ENCODE data around the gene RPGRIP1L.
A peak's percentile ranks its signal among the peaks of the same experiment; 100 is the strongest.

The RPGRIP1L gene

DNA sequence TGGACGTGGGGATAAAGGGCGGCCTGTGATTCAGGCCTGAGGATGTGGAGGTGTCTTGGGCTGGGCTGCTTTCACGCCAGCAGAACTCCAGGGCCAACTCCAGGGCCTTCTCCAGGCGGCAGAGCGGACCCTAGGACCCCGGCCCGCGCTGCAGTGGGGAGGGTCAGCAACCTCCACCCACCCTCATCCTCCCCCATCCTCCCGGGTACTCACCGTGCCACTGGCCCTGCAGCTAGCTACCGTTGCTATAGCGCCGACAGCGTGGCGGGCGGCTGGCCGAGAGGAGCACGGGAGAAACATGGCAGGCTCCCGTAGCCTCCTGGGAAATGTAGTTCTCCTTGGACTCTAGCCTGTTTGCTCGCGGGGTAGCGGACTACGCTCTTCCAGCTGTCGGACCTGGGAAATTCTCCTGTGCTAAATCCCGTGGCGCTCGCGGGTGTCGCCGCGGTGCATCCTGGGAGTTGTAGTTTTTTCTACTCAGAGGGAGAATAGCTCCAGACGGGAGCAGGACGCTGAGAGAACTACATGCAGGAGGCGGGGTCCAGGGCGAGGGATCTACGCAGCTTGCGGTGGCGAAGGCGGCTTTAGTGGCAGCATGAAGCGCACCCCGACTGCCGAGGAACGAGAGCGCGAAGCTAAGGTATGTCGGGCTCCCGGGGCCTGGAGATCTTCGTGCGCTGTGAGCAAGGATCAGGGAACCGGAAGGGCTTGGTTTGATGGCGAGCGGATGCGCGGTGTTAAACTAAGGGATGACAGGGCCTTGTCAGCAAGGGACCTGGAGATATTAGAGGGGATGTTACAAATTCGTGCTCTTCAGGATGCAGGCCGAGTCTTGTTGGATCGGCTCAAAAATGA, at the start of gene RPGRIP1L, which contains the start of gene FTO:
Gene RPGRIP1L, minus strand, starts transcription at position 270 of the 855 bp plus-strand sequence. CDS start 3,136 bp downstream, outside the sequence.
Gene FTO, plus strand, starts transcription at position 567 of the 855 bp plus-strand sequence.
- peak; percentile 99 for DNase-seq

DNA sequence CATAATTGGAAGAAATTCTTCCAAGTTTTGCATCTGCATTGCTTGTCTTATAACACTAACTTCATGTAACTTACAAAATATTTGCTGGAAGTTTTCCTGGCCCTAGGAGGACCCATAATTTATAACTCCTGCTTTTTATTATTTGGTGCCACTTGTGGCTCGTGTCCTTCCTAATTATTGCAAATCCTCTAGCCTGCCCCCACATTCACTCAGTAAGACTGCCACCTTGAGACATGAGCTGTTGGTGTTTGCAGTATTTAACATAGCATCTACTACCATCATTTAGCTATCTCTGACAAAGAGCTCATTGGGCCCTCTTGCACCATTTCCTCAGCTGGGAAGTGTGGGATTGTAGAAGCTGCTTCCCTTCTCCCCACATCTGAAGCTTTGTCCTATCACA, 49.8 kb upstream of the RPGRIP1L start:
- DNase-seq: no peak

DNA sequence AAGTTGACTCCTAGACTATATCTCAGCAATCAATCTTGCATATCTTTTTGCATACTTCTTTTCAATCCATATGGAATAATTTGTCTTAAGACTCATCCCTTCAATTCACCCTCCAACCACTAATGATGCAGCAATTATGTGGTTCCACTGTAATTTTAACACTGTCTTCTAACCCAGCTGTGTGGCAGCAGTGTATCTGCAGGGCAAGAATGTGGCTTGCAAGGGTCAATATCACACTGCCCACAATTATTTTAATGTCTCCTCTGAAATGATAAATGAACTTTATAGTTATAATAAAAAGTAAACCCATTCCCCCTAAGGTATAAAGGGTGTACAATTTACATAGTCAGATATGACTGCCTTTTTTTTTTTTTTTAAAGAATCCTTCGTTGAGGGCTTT, 48.9 kb upstream of the RPGRIP1L start:
- DNase-seq: no peak

DNA sequence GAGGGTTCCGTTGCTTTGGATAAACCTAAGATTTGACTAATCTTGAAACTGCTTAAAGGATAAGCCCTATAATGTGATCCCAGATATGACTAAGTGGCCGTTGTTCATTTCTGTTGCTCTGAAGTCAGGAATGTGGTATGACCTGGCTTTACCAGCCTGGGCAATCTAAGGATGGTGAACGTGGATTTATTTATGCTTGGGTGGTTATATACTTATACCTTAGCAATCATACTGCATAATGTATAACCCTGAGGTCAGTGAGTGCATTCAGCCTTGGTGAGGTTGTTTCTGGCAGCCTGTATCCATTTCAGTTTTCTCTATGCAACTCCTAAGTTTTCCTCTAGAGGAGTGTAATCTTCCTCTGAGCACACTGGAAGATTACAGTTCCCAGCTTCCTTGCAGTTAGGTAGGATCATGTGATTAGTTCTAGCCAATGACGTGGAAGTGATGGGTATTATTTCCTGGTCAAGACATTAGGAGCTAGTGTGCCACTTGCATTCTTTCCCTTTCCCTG, 42.2 kb upstream of the RPGRIP1L start:
- peak; percentile 71 for DNase-seq

DNA sequence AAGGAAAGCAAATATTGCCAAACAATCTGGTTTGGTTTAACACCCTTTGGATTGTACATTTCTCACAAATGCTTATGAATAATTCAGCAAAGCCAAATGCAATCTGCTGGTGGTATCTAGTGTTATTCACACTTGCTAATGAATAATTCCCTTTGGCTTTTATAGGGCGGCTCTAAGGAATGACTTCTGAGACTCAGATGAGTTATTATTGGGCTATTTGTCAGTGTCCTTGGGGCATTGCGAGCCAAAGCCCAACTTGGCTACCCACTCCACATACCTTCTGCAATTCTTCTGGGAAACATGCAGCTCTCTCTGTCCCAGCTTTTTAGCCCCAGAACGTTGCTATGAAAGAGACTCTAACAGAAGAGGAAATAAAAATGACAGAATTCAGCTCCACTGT, 41.4 kb upstream of the RPGRIP1L start:
- peak; percentile 27 for DNase-seq

DNA sequence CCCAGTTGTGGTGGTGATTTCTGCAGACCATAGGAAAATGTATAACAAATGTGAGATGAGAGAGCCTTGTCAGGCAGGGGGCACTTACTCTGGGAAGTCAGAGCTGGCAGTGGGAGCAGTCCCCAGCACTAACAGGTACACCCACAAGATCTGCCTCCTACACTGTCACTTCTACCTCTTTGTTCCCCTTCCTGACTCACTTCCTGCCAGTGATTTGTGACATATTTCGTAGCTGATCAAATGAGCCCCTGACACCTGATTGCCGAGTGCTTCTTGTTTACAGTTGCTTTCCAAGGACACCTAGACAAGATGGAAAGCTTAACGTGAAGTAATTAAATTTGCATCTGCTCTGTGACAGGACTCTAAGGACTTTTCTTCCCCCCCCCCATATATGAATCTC, 40.8 kb upstream of the RPGRIP1L start:
- DNase-seq: no peak

DNA sequence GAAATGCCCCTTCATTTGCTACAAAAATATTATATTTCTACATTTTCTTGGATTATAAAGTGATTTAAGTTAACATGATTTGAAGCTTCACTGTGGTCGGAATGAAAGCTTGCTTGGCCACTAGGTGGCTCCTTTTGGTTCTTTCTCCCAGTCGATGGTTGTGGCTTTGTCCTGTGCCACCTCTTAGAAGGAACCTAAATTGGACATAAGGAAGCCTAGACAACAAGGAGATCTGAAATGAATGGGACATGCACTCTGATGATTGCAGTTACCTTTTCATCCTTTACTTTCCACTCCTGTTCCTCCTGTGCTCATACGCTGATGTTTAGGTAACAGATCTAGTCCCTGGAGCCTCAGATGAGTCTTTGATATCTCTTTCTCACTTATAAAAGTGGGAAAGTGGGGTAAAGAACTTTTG, 39.5 kb upstream of the RPGRIP1L start:
- no peak for DNase-seq

DNA sequence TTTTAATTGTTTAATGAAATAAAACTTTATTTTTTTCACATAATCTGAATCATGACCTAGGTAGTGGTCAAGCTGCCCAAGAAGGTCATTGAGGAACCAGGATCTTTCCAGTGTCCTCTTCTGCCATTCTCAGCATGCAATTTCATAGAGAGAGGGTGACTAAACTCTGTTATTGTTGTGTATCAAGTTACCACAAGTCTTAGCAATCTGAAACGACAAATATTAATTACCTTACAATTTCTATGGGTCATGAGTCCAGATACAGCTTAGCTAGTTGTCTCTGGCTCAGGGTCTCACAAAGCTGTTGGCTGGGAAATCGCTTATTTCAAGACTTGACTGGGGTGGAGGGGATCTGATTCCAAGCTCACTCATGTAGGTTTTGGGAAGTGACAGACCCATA, 37.9 kb upstream of the RPGRIP1L start:
- DNase-seq: no peak

DNA sequence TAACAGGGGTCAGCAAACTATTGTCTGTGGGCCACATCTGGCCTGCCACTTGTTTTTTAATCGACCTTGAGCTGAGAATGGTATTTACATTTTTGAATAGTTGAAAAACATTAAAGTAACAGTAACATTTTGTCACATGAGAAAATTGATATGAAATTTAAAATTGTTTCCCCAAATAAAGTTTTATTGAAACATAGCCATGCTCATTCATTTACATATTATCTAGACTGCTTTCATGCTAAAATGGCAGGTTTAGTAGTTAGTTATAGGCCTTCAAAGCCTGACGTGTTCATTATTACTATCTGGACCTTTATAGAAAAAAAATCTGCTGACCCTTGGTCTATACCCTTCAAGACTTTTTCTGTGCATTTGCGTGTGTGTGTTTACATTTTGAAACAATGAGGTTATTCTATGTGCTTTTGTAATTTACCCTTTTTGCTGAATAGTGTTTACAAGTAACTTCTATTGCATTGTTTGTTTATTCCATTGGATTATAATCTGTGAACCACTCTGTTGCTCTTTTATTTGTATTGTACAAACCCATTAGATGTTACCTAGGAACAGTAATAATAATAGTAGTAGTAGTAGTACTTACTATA, 37.4 kb upstream of the RPGRIP1L start:
- no peak for DNase-seq

DNA sequence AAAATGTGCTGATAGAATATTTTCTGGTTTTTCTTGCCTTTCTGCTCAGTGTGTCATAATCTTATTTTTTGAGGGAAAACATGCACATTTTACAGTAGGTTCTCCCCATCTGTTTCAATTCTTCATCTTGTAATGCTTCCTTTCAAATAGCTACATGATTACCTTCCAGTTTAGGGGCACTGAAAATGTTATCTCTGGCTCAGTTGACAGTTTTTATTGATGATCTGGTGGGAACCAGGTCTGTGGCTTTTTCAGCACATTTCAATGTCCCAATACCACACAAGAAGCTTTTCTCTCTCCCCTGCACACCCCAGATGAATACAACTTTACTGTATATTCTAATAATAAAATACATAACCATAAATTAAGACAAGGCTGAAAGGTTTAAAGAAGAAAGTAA, 36.8 kb upstream of the RPGRIP1L start:
- no peak for DNase-seq

DNA sequence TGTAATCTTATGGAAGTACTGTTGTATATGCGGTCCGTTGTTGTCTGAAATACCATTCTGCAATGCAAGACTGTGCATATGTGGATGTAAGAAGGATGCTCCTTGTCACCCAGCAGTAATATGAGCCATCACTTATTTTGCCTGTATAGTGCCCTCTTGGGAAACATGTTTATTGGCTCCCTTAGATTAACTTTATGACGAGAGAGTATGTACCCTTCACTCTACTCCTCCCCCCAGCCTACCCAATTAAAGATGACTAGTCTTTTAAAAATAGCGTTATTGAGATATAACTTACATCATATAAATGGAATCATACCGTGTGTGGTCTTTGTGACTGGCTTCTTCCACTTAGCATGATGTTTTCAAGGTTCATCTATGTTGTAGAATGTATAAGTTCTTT, 33.9 kb upstream of the RPGRIP1L start:
- no peak for DNase-seq

DNA sequence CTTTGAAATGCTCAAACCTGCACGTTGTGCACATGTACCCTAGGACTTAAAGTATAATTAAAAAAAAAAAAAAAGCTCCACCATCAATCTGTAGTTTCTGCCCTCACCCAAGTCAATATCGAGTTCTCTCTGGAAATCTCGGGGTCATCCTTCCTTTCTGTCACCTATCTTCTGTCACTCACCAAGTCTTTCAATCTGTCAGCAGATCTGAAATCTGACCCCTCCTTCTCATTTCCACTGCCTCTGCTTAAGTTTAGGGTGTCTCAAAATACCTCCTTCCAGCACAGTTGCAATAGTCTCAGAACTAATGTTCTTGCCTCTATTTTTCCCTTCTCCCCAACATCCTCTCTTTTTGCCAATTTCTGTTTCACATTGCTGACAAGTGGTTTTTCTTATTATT, 32.6 kb upstream of the RPGRIP1L start:
- no peak for DNase-seq

DNA sequence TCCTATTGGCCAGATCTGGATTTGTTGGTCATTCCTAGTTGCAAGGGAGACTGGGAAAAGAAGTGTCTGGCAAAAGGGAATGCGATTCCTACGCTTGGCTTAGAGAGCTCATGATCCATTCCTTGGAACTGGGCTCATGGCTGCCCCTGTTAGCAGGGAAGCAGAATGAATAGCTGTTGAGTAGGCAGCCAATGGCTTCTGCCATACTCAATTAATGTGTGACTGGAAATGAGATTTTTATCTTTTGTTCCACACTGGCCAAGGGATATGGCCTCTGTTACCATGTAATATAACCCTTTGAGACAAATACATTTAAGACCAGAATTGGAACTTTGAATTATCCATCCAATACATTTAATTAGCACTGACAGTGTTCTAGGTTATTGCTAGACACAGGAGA, 31.2 kb upstream of the RPGRIP1L start:
- DNase-seq: no peak

DNA sequence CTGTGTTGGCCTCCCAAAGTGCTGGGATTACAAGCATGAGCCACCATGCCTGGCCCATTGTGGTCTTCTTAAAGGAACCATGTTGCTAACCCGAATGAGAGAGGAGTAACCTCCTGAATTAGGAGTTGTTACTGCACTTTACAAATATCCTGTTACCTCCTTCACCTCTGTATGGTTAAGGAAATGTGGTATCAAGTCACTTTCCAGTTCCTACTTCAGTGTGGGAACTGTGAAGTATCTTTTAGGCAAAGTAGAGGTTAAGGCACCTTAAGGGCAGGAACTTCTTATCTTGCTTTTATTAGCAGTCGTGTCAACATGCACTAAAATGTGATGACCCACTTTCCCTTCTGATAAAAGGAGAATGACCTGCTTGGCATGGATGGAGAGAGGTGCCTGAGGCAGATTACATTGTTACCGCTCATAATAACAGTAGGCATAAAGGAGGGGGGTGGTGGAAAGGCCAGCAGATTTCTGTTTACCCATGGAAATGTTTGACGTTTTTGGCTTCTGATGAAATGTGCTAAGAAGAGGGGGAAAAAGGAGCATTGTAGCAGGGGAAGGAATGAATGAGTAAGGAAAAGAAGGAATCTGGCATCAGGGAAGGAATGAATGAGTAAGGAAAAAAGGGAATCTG, 28.8 kb upstream of the RPGRIP1L start:
- no peak for DNase-seq

DNA sequence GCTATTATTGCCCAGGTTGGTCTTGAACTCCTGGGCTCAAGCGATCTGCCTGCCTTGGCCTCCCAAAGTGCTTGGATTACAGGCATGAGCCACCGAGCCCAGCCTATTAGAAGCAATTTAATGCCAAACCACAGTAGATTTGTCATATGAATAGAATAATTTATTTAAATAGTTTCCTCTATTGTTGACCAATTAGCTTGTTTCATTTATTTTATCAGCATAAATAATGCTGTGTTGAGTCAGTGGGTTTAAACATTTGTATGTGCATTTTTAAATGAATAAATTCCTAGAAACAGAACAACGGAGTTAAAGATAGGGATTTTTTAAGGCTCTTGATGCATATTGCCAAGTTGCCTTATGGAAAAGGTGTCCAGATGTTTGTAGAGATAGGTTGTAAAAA, 27.0 kb upstream of the RPGRIP1L start:
- DNase-seq: no peak

DNA sequence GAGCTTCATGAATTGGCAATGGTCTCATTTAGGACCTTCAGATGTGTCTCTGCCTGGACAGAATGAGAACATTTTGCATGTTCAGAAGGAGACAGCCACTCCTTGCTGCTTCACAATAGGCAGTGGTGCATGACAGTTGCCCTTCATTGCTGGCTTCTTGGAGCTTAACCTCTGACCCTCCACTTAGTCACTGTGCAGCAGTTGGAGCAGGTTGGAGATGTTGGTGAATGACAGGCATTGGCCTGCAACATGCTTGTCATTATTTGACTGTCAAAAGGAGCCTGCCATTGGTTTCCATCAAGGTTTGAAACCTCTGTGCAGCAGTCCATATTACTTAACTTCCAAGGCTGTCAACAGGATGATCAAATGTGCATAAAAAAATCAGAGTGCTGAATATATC, 23.0 kb upstream of the RPGRIP1L start:
- peak; percentile 73 for DNase-seq

DNA sequence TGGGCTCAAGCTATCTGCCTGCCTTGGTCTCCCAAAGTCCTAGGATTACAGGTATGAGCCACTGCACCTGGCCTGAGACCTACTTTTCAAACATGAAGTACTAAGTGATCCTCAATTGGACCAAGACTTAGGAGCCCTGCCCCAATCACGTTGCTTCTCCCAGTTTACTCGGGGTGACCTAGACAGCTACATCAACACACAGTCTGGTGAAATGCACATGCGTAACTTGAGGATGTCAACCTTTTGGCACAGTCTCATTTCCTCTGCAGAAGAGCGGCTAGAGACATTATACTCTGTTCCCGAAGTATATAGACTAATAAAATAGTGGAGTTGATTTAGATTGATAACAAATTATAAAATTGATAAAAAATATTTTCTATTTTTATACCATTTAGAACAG, 17.4 kb upstream of the RPGRIP1L start:
- DNase-seq: no peak

DNA sequence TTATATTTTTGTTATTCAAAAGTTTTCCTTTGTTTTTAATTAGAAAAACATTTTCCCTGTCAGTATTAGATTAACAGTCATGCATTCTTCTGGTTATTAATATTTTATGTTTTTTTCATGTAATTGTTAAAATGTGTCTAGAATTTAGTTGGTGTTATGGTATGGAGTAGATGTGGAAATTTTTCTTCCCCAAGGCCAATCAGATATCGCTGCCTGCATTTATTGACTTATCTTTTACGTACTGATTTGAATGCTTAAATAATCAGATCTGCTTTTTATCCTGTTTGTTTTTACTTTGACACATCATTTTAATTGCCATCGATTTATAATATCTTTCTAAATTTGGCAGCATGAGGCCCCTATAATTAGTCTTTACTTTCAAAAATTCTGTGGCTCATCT, 13.9 kb upstream of the RPGRIP1L start:
- no peak for DNase-seq

DNA sequence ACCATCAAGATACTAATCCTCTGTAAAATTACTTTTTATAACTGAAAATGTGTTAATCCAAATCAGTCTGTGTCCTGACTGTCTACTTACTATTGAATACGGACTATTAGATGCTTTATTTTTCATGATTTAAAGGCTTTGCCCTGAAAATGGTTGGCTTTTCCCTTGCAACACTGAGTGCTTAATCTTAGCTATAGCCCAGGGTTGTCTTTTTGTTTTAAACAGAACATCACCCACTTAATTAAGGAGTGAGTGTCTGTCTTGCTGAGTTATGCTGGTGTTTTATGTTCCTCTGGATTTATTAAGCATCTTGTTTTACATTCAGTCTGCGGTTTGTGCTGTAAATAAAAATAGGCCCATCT, 11.3 kb upstream of the RPGRIP1L start:
- no peak for DNase-seq

DNA sequence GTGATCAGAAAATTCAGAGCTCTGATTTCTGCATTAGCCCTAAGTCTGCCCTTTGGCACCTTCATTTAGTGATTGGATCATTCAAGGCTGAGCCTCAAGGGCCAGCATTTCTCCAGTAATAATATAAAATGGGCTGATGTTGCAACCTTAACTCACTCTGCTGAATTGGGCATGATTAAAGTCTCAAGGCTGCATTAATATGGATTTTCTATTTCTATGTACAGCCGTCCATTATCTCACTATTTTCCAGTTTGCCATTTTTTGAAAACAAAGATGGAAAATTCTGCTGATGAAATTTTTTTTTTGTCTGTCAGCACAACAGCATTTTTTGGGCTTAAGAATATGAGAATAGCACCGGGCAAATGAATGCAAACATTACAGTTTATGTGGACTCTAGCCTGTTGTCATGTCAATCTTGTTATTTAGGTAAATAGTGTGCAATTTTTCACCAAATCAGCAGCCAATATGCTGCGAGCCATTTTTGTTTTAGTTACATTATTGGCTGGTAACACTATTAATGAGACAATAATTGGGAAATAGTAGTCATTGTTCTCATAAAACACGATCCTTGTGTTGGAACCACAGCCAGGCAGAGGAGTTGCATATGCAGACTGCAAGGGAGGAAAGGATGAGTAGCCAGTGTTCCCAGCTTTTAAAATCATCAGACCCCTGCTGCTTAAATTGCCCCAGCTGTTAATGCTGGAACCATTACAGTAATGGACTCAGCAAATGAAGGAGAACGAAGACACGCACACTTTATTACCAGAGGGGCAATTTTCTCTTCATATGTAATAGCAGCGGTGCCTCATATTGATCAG, 10.8 kb upstream of the RPGRIP1L start:
- no peak for DNase-seq

DNA sequence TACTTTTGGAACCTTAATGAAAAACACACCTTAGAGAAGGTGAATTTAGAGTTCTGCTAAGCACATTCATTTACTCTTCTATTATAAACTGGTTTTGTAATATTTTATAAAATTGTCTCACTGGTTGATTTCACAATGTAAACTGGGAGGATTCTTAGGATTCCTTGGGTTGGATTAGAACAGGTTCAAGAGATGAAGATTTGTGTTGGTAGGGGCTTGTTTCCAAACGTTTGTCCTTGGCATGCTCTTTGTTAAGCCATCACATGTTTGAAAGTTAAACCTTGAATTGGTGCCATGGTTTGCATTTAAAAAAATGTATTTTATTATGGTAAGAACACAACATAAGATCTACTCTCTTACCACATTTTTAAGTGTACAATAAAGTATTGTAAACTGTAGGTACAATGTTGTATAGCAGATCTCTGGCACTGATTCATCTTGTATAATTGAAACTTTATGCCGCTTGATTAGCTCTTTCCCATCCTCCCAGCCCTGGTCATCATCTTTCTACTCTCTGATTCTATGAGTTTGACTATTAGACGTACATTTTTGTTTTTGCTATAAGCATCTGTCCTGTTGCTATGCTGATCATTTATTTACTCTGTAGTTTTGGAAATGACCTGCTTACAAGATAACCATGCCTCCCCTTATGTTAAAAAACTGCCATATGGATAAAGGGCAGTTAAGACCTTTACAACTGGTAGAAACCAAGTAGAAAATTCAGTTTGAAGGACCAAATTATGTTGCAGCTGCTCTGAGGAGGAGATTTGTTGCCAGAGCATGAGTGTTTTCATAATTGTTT, 9.9 kb upstream of the RPGRIP1L start:
- no peak for DNase-seq

DNA sequence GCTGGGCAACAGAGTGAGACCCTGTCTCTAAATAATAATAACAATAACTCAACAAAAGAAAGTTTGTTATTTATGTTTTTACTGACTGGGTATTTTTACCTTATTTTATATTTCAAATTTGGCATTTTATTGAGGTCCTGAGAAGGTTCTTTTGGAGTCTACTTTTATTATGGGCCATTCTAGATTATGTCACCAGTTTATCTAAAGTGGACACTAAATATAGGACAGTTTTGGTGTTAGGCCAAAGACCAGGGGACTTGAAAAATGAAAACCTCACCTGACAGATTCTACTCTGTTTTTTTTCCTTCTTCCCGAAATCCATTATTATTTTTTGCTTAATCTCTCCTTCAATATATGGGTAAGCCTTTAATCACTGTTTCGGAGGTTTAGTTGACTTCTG, 8.4 kb upstream of the RPGRIP1L start:
- no peak for DNase-seq
